ENCODE results near the gene PSENEN.
A peak's percentile ranks its signal among the peaks of the same experiment; 100 is the strongest.

Gene PSENEN

GRCh38 chr19:35775298-35776101, 30.0 kb downstream of the PSENEN start, which contains the start of gene ARHGAP33:
Gene ARHGAP33, plus strand, starts transcription at chr19:35775564. Its CDS starts 95 bp downstream, at chr19:35775659.
- peak; percentile 95 for DNase-seq

GRCh38 chr19:35776102-35776788, 30.8 kb downstream of the PSENEN start:
- no peak for DNase-seq

- DNase-seq = no peak
Observed at GRCh38 chr19:35777086-35777841, 31.8 kb downstream of the PSENEN start.

GRCh38 chr19:35777961-35778360, 32.5 kb downstream of the PSENEN start:
- DNase-seq = no peak

- DNase-seq = no peak
Observed at GRCh38 chr19:35779033-35779432, 33.6 kb downstream of the PSENEN start.

- no peak for DNase-seq
Observed at GRCh38 chr19:35780058-35780457, 34.6 kb downstream of the PSENEN start.

- no peak for DNase-seq
Observed at GRCh38 chr19:35780717-35781116, 35.3 kb downstream of the PSENEN start.

- no peak for DNase-seq
Observed at GRCh38 chr19:35781650-35782049, 36.2 kb downstream of the PSENEN start.

GRCh38 chr19:35782589-35782988, 37.1 kb downstream of the PSENEN start:
- no peak for DNase-seq

GRCh38 chr19:35783469-35784434, 38.3 kb downstream of the PSENEN start:
- no peak for DNase-seq

- DNase-seq = no peak
Observed at GRCh38 chr19:35784503-35785338, 39.3 kb downstream of the PSENEN start.

GRCh38 chr19:35785339-35785627, 39.8 kb downstream of the PSENEN start:
- no peak for DNase-seq

GRCh38 chr19:35786299-35787160, 41.1 kb downstream of the PSENEN start:
- DNase-seq = peak; percentile 72

GRCh38 chr19:35787227-35787799, 41.9 kb downstream of the PSENEN start:
- no peak for DNase-seq

- DNase-seq = no peak
Observed at GRCh38 chr19:35788205-35788960, 42.9 kb downstream of the PSENEN start.

GRCh38 chr19:35789195-35789977, 43.9 kb downstream of the PSENEN start:
- no peak for DNase-seq

- DNase-seq = no peak
Observed at GRCh38 chr19:35789978-35790944, 44.8 kb downstream of the PSENEN start.
